T-helper 2 cell treated with Interferon-gamma antibody and Interleukin-4, amounts not matched to agents 5 μg/mL and 100 μg/mL, for 36 hours (primary cell): ENCODE data around the gene NUDT22.

ENCODE experiments used
- DNase-seq: peaks from one replicate; pipeline ENCODE4 v3.0.0; 2021; ENCODE audit warnings: low spot score
- H3K27ac Mint-ChIP-seq: one replicate; pipeline ENCODE4 v1.8.0; 2021; ENCODE audit warnings: mild to moderate bottlenecking, mixed read lengths
- H3K27me3 Mint-ChIP-seq: one replicate; pipeline ENCODE4 v1.8.0; 2021; ENCODE audit warnings: low read depth, mixed read lengths
- H3K36me3 Mint-ChIP-seq: one replicate; pipeline ENCODE4 v1.8.0; 2021; ENCODE audit warnings: low read depth, mixed read lengths
- H3K4me1 Mint-ChIP-seq: one replicate; pipeline ENCODE4 v1.8.0; 2021; ENCODE audit warnings: low read depth, mixed read lengths
- H3K4me3 Mint-ChIP-seq: one replicate; pipeline ENCODE4 v1.8.0; 2022; ENCODE audit warnings: mild to moderate bottlenecking, moderate library complexity, mixed read lengths
- H3K9me3 Mint-ChIP-seq: one replicate; pipeline ENCODE4 v1.8.0; 2021; ENCODE audit warnings: mixed read lengths

Gene NUDT22

DNA sequence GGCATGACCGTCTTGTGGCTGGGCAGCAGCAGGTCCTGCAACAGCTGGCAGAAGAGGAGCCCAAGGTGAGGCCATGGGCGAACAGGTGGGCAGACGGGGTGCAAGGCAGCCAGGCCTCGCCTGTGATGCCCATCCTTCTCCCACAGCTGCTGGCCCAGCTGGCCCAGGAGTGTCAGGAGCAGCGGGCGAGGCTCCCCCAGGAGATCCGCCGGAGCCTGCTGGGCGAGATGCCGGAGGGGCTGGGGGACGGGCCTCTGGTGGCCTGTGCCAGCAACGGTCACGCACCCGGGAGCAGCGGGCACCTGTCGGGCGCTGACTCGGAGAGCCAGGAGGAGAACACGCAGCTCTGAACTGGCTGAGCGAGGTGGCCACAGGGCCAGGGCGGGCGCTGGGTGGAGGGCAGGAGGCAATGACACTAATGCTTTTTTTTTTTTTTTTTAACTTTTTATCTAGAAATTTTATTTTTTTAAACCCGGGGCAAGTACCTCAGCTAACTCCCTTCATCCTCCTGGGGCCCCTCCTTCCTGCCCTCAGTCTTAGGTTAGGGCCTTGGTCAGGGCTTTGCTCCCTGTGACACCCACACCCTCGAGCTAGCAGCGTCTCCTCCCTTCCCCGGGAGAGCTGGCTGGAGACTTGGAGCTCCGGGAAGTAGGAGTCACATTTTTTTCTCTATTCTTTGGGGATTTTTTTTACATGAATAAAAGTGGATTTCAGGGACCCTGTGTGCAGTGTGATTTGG lies 41.3 kb downstream of the NUDT22 start:
- Mint-ChIP-seq H3K36me3 (peaks cover 9% of the 10 kb centered on the region), H3K27me3 (no peaks in the 10 kb centered on the region), H3K27ac (peak overlapping the region; percentile 96), H3K9me3 (no peaks in the 10 kb centered on the region), H3K4me3 (no peak overlapping the region), H3K4me1 (peaks cover 23% of the 10 kb centered on the region)
- DNase-seq, result no peak

DNA sequence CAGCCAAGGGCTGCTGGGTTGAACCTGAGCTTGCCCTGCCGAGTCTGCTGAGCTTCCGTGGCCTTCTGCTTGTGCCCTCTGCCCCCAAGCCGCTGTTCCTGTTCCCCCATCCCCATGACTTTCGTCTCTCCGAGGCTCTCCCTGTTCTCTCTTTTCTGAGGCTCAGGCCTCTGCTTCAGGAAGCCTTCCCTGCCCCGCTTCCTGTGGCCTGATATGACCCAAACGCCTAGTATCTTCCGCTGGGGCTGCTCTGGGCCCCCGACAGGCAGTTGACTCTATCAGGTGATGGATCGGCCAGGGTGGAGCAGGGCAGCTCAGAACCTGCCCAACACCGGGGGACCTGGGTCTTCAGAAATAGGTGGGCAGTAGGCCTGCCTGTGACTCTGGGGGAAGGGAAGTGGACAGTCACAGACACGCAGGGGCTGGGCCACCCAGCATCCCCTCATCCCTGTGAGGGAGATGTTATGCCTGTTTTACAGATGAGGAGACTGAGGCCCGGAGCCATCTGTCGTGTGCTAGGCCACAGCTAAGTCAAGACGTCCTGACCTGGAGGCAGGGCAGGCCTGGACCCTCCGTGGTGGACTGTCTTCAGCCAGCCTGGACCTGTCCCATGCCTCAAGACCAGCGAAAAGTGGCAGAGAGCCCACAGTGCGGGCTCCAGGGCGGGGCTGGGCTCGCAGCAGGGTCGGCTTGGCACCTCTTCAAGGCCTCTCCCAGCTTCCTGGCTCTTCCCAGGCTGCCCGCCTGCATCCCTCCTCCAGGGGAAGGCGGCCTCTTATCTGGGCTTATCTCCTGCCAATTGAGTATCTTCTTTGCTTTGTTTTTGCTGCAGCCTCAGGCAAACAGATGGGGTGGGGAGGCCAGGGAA lies 42.2 kb downstream of the NUDT22 start:
- peak overlapping the region; percentile 96 for H3K27ac Mint-ChIP-seq

DNA sequence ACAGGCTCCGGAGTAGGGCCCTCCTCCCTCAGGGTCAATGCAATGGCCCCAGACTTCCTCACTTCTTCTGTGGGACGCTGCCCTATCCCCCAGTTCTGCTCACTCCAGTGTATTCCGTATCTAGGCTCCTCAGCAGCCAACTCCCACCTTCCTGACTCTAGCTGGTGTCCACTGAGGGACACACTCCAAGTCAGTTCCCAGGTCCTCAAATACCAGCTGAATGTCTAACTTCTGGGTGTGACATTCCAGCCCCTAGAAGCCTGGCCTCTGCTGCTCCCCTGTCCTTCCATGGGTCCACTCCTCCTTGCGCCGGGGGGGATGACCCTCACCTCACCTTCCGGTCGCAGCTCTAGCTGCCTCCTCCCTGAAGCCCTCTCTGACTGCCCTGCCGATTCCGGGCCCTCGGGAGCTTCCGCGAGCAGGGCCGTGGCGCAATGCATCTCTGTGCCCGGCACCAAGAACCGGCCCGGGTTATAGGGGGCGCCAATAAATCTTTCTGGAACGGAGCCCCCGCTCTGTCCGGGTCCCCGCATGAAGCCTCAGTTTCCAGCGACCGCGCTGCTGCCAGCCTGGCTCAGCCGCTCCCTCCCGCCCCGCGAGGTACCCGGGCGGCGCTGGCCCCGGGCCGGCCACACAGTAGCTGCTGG lies 42.9 kb downstream of the NUDT22 start:
- Mint-ChIP-seq H3K27ac (peak overlapping the region; percentile 96), H3K9me3 (no peaks in the 10 kb centered on the region), H3K4me1 (peaks cover 24% of the 10 kb centered on the region), H3K4me3 (peak overlapping the region; percentile 96), H3K27me3 (no peaks in the 10 kb centered on the region), H3K36me3 (peaks cover 7% of the 10 kb centered on the region)
- DNase-seq, result peak; percentile 58

More for the DNA sequence above, 42.2 kb downstream of the NUDT22 start:
- Mint-ChIP-seq H3K4me3 (peak overlapping the region; percentile 96), H3K27me3 (no peaks in the 10 kb centered on the region), H3K36me3 (peaks cover 7% of the 10 kb centered on the region), H3K9me3 (no peaks in the 10 kb centered on the region), H3K4me1 (peaks cover 24% of the 10 kb centered on the region)
- DNase-seq, result no peak

GRCh38 chr11:64269540-64270220 lies 43.6 kb downstream of the NUDT22 start:
- Mint-ChIP-seq H3K36me3 (peaks cover 7% of the 10 kb centered on the region), H3K27me3 (no peaks in the 10 kb centered on the region), H3K9me3 (no peaks in the 10 kb centered on the region), H3K4me1 (peaks cover 24% of the 10 kb centered on the region), H3K4me3 (peak overlapping the region; percentile 96), H3K27ac (peak overlapping the region; percentile 96)
- peak; percentile 98 for DNase-seq

DNA sequence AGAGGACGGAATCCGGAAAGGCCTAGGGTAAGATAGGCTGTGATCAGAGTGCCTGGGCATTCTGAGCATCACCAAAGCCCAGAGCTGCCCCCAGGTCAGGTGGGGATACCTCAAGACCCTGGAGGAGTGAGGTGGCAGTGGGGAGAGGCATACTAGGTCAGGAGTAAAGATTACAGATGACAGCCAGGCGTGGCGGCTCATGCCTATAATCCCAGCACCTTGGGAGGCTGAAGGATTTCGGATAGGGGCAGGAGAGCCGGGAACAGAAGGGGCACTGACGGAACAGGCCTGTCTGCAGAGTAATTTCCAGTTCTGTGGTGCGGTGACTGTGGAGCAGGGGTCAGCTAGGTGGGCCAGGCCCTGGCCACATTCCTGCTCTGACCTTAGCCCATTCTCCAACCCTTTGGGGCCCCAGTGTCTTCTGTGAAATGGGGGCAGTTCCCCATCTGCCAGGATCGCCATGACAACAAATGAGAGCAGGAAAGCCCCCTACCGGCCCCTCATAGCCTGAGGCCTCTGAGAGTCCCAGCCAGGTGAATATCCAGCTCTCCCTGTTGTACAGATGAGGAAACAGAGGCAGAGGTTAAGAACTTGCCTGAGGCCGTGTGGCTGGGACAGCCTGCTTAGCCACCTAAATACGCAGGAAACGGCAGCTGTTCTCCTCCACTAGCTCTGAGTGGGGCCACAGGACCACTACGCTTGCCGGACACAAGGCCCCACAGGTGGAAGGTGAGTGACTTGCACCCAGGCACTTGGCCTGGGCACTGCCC lies 49.1 kb downstream of the NUDT22 start:
- Mint-ChIP-seq H3K36me3 (peaks cover 9% of the 10 kb centered on the region), H3K27ac (no peak overlapping the region), H3K4me3 (no peak overlapping the region), H3K4me1 (peaks cover 8% of the 10 kb centered on the region), H3K9me3 (no peaks in the 10 kb centered on the region), H3K27me3 (no peaks in the 10 kb centered on the region)
- no peak for DNase-seq

- Mint-ChIP-seq H3K9me3 (no peaks in the 10 kb centered on the region), H3K4me1 (peaks cover 7% of the 10 kb centered on the region), H3K27ac (no peak overlapping the region), H3K27me3 (no peaks in the 10 kb centered on the region), H3K36me3 (peaks cover 8% of the 10 kb centered on the region), H3K4me3 (no peak overlapping the region)
- no peak for DNase-seq
These were observed 49.8 kb downstream of the NUDT22 start for GRCh38 chr11:64275841-64276240.

DNA sequence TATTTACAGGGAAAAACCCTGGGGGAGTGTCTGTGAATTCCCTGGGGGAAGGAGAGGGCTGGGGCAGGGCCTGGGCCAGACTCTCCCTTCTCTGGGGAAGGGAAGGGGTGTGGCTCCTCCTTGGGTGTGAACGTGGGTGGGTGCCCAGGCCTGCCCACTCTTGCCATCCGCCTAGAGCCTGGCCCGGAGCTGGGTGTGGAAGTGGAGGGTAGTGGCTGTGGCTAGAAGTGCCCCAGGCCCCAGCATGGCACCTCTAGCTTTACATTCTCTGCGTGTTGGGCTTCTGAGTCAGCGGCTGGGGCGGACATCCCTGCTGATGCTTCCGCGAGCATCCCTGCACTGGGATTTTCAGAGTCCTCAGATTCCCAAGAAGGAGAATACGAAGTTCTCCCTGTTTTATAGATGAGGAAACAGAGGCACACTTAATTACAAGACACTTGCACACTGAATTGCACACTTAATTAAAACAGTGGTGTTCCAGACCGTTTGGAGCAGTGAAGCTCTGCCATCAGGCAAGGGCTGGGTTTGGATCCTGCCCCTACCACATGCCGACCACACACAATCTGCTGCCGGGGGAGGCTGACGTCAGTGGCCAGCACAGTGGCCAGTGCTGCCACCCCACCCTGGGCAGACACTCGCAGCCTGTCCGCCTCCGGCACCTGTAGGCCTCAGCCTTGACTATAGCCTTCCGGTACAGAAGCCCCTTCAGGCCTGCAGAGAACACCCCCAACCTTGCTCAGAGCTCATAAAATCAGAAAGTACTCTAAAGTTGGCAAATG lies 50.8 kb downstream of the NUDT22 start:
- peaks cover 5% of the 10 kb centered on the region for H3K4me1 Mint-ChIP-seq
- H3K27me3 Mint-ChIP-seq, result no peaks in the 10 kb centered on the region
- DNase-seq, result no peak
- no peak overlapping the region for H3K27ac Mint-ChIP-seq
- peaks cover 12% of the 10 kb centered on the region for H3K36me3 Mint-ChIP-seq
- no peaks in the 10 kb centered on the region for H3K9me3 Mint-ChIP-seq
- H3K4me3 Mint-ChIP-seq, result no peak overlapping the region

GRCh38 chr11:64278576-64279190 lies 52.6 kb downstream of the NUDT22 start:
- no peaks in the 10 kb centered on the region for H3K27me3 Mint-ChIP-seq
- H3K36me3 Mint-ChIP-seq, result peaks cover 14% of the 10 kb centered on the region
- H3K27ac Mint-ChIP-seq, result no peak overlapping the region
- H3K4me1 Mint-ChIP-seq, result peaks cover 6% of the 10 kb centered on the region
- no peak overlapping the region for H3K4me3 Mint-ChIP-seq
- no peaks in the 10 kb centered on the region for H3K9me3 Mint-ChIP-seq
- DNase-seq, result no peak
